Astrocyte (in vitro differentiated cells and primary cell): Measurements from ENCODE around the gene NUMA1. TPM values are rescaled to one million over a fixed set of nuclear protein-coding genes. Genes with fewer than 3 reads are reported as not detected.

Experiments
- DNase-seq: peaks from one replicate; pipeline ENCODE4 v3.0.0-alpha.2; 2010; ENCODE audit warnings: low read depth
- FAIRE-seq: peaks from 2 replicates; lab custom pipeline; 2011; peaks lifted over from hg19 to GRCh38; lab: Jason Lieb, UNC
- H2AFZ ChIP-seq: 2 replicates; pipeline ENCODE4 v1.6.0; 2012; ENCODE audit warnings: low read depth, low read length, inconsistent platforms
- H3K27ac ChIP-seq: 2 replicates; pipeline ENCODE4 v1.5.1; 2011; ENCODE audit warnings: low read depth, low read length, inconsistent platforms
- H3K27me3 ChIP-seq: 2 replicates; pipeline ENCODE4 v1.6.0; 2011; ENCODE audit warnings: low read length, inconsistent platforms; ENCODE audit not compliant: insufficient read depth
- H3K36me3 ChIP-seq: 2 replicates; pipeline ENCODE4 v1.5.1; 2011; ENCODE audit warnings: low read length, inconsistent platforms; ENCODE audit not compliant: insufficient read depth
- H3K4me1 ChIP-seq: 2 replicates; pipeline ENCODE4 v1.5.1; 2011; ENCODE audit warnings: low read length, inconsistent platforms; ENCODE audit not compliant: insufficient read depth
- H3K4me2 ChIP-seq: 2 replicates; pipeline ENCODE4 v1.6.0; 2012; ENCODE audit warnings: low read length, inconsistent platforms
- H3K4me3 ChIP-seq: 2 replicates; pipeline ENCODE4 v1.5.1; 2011; ENCODE audit warnings: low read depth, mild to moderate bottlenecking, low read length, inconsistent platforms; ENCODE audit not compliant: insufficient read depth
- H3K79me2 ChIP-seq: 2 replicates; pipeline ENCODE4 v1.6.0; 2012; ENCODE audit warnings: mild to moderate bottlenecking, low read length, inconsistent platforms; ENCODE audit not compliant: insufficient read depth
- H3K9ac ChIP-seq: 2 replicates; pipeline ENCODE4 v1.6.0; 2012; ENCODE audit warnings: mild to moderate bottlenecking, low read length, inconsistent platforms
- H3K9me3 ChIP-seq: 2 replicates; pipeline ENCODE4 v1.5.1; 2012; ENCODE audit warnings: low read depth, mild to moderate bottlenecking, low read length, inconsistent platforms; ENCODE audit not compliant: insufficient read depth
- H4K20me1 ChIP-seq: 2 replicates; pipeline ENCODE4 v1.6.0; 2012; ENCODE audit warnings: low read length, inconsistent platforms; ENCODE audit not compliant: insufficient read depth
- H3K27ac Mint-ChIP-seq: one replicate; pipeline ENCODE4 v1.8.0; 2021; ENCODE audit warnings: mild to moderate bottlenecking, mixed read lengths; ENCODE audit not compliant: unreplicated experiment
- H3K27me3 Mint-ChIP-seq: one replicate; pipeline ENCODE4 v1.8.0; 2021; ENCODE audit warnings: low read depth, mixed read lengths; ENCODE audit not compliant: unreplicated experiment
- H3K36me3 Mint-ChIP-seq: one replicate; pipeline ENCODE4 v1.8.0; 2021; ENCODE audit warnings: low read depth, mixed read lengths; ENCODE audit not compliant: unreplicated experiment
- H3K4me1 Mint-ChIP-seq: one replicate; pipeline ENCODE4 v1.8.0; 2021; ENCODE audit warnings: low read depth, mixed read lengths; ENCODE audit not compliant: unreplicated experiment
- H3K4me3 Mint-ChIP-seq: one replicate; pipeline ENCODE4 v1.8.0; 2021; ENCODE audit warnings: mild to moderate bottlenecking, moderate library complexity, mixed read lengths; ENCODE audit not compliant: unreplicated experiment
- H3K9me3 Mint-ChIP-seq: one replicate; pipeline ENCODE4 v1.8.0; 2021; ENCODE audit warnings: mild to moderate bottlenecking, mixed read lengths; ENCODE audit not compliant: unreplicated experiment
- CTCF ChIP-seq: IDR thresholded peaks from 2 replicates; pipeline ENCODE4 v1.5.1; 2011; ENCODE audit warnings: low read depth, mild to moderate bottlenecking, inconsistent platforms, low read length, moderate library complexity; ENCODE audit not compliant: insufficient read depth
- EZH2 ChIP-seq: IDR thresholded peaks from 2 replicates; pipeline ENCODE4 v1.6.1; 2012; ENCODE audit warnings: mild to moderate bottlenecking, low read length, inconsistent platforms; ENCODE audit not compliant: insufficient read depth
- total RNA-seq: library from RNA; stranded (reverse); gene quantifications from 2 replicates; pipeline ENCODE4 v1.2.1, GENCODE V29; 2021

NUMA1 gene
- total RNA-seq, 1 donor from 2014 or later: 111 TPM

- H3K9ac ChIP-seq: peak overlapping the region; percentile 95
- Mint-ChIP-seq H3K9me3 (peaks cover 2% of the 10 kb centered on the region), H3K4me1 (peaks cover 4% of the 10 kb centered on the region), H3K4me3 (peak overlapping the region; percentile 96), H3K27me3 (peaks cover 2% of the 10 kb centered on the region), H3K27ac (peak overlapping the region; percentile 100), H3K36me3 (peaks cover 13% of the 10 kb centered on the region)
- peak overlapping the region; percentile 80 for H2AFZ ChIP-seq
- H3K4me1 ChIP-seq: peaks cover 20% of the 10 kb centered on the region
- H3K27me3 ChIP-seq: no peaks in the 10 kb centered on the region
- H3K27ac ChIP-seq: peak overlapping the region; percentile 98
- no peaks in the 10 kb centered on the region for H3K36me3 ChIP-seq
- FAIRE-seq: no peak
- H3K4me3 ChIP-seq: peak overlapping the region; percentile 71
- TF ChIP-seq CTCF (no peak), EZH2 (no peak)
- no peak for DNase-seq
- H4K20me1 ChIP-seq: no peaks in the 10 kb centered on the region
- peak overlapping the region; percentile 92 for H3K4me2 ChIP-seq
- no peaks in the 10 kb centered on the region for H3K79me2 ChIP-seq
- H3K9me3 ChIP-seq: no peaks in the 10 kb centered on the region
These were observed 32.9 kb upstream of the NUMA1 start for GRCh38 chr11:72112978-72113808.

GRCh38 chr11:72112143-72112977 lies 32.0 kb upstream of the NUMA1 start, which contains the start of gene ANAPC15:
Gene ANAPC15, minus strand, starts transcription at chr11:72112695. Its CDS starts 1,419 bp downstream, at chr11:72111276.
- TF ChIP-seq EZH2 (no peak), CTCF (no peak)
- Mint-ChIP-seq H3K4me3 (peak within 1 kb of the TSS; percentile 96), H3K36me3 (peaks cover 14% of the 10 kb centered on the region), H3K9me3 (no peaks in the 10 kb centered on the region), H3K27me3 (peaks cover 2% of the 10 kb centered on the region), H3K4me1 (peaks cover 4% of the 10 kb centered on the region), H3K27ac (peak within 1 kb of the TSS; percentile 100)
- peak within 1 kb of the TSS; percentile 95 for H3K9ac ChIP-seq
- H3K27me3 ChIP-seq: no peaks in the 10 kb centered on the region
- peak within 1 kb of the TSS; percentile 80 for H2AFZ ChIP-seq
- peak; percentile 99 for DNase-seq
- no peaks in the 10 kb centered on the region for H3K9me3 ChIP-seq
- H4K20me1 ChIP-seq: no peaks in the 10 kb centered on the region
- peak; percentile 71 for FAIRE-seq
- H3K79me2 ChIP-seq: no peaks in the 10 kb centered on the region
- peak within 1 kb of the TSS; percentile 71 for H3K4me3 ChIP-seq
- H3K36me3 ChIP-seq: no peaks in the 10 kb centered on the region
- peaks cover 20% of the 10 kb centered on the region for H3K4me1 ChIP-seq
- peak within 1 kb of the TSS; percentile 92 for H3K4me2 ChIP-seq
- peak within 1 kb of the TSS; percentile 98 for H3K27ac ChIP-seq
